ENCODE results near the gene NR3C2.

DNA sequence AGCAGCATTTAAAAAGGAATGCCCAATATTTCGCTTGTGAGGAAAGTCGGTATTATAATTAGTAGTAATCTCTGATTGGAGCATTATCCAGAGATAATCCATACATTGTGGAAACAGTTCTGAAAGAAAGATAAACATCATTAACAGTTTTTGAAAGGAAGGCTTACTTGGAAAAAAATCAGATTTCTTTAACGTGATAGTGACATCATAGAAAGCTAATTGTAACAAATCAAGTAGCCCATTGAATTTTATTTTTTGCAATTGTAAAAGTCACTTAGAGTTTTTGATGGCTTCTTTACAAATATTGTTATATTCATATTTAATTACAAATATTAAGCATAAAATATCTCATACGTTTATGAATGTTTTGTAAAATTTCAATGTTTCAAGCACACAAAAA is 11.6 kb upstream of the NR3C2 start:
- TF ChIP-seq, protein P1, sequence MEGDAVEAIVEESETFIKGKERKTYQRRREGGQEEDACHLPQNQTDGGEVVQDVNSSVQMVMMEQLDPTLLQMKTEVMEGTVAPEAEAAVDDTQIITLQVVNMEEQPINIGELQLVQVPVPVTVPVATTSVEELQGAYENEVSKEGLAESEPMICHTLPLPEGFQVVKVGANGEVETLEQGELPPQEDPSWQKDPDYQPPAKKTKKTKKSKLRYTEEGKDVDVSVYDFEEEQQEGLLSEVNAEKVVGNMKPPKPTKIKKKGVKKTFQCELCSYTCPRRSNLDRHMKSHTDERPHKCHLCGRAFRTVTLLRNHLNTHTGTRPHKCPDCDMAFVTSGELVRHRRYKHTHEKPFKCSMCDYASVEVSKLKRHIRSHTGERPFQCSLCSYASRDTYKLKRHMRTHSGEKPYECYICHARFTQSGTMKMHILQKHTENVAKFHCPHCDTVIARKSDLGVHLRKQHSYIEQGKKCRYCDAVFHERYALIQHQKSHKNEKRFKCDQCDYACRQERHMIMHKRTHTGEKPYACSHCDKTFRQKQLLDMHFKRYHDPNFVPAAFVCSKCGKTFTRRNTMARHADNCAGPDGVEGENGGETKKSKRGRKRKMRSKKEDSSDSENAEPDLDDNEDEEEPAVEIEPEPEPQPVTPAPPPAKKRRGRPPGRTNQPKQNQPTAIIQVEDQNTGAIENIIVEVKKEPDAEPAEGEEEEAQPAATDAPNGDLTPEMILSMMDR (IDR thresholded peaks at IDR 0.05; ENCODE audit: low read length), result no peak
- TF ChIP-seq EZH2 (optimal IDR thresholded peaks at IDR 0.05; ENCODE audit: low read depth, low read length), result no peak
- no peak for TF ChIP-seq EZH2phosphoT487 (IDR thresholded peaks at IDR 0.05; ENCODE audit: low read length)
